NCI-H2107 treated with DMSO at 0.1 percent for 48 hours (cell line): ENCODE results near the gene RGR.

ENCODE experiments used
- DNase-seq: peaks from one replicate; lab custom pipeline; 2025; ENCODE audit not compliant: unreplicated experiment; lab: John Stamatoyannopoulos, UW

RGR gene

GRCh38 chr10:84217746-84218145, 27.1 kb upstream of the RGR start:
- DNase-seq = no peak

DNA sequence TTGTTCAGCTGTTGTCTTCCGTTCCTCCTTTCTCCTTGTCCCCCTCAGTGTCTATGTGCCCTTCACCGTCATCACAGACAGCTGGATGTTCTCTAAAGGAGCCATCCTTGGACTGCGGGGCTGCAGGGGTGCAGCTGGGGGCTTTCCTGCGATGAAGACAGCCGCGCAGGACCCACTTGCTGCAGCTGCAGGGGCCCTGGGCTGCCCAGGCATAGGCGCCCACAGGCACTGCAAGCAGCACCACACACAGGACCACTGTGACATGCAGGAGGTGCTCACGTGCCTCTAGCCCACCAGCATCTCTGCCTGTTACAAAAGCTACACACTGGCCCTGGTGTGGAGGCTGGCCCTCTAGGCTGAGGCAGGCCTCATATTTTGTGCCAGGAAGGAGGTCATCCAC, 22.9 kb upstream of the RGR start:
- DNase-seq = no peak

DNA sequence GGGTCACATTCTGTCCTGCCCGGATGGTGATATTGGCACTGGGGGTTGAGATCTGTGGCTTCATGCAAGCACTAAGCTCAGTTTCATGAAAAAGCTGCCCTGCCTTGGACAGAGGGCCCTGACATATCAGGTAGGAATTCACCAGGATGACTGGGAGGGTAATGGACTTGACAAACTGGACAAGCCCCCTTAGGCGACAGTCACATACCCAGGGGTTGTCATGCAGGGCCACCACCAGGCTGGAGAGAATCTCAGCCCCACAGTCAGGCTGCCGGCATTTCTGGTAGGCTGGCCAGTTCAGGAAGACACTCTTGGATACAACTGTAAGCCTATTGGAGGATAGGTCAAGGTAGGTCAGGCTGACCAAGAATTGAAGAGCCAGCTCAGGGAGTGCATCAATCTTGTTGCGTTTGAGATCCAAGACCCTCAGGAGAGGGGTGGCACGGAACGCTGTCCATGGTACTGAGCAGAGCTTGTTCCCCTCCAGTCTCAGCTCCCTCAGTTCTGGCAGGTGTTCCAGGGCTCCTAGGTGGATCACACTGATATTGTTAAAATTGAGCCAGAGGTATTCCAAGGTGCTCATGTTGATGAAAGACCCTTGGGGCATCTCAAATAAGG, 20.3 kb upstream of the RGR start:
- no peak for DNase-seq

GRCh38 chr10:84225427-84226173, 19.3 kb upstream of the RGR start, which contains the start of gene LRIT2:
TSS of gene LRIT2 (minus strand) at chr10:84225544. CDS start at chr10:84225520, 24 bp downstream.
- DNase-seq = no peak

- DNase-seq = no peak
Measured at GRCh38 chr10:84226616-84227015, 18.2 kb upstream of the RGR start.

DNA sequence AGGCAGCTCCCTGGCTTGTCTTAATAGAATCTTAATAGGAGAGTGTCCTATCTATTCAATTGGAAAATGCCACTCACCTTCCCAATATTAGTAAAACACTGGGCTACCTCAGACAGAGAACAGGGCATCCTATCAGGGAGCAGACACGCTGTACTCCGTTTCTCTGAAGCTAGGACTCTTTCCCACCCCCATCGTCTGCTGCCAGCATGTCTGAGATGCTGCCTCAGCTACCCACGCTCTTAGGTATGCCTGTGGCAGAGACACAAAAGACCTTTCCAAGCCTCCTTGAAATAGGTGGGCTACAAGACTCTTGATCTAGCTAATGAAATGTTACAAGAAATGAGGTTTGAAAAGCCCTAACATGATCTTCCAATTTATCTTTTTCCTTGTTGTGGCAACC, 17.0 kb upstream of the RGR start:
- no peak for DNase-seq

DNA sequence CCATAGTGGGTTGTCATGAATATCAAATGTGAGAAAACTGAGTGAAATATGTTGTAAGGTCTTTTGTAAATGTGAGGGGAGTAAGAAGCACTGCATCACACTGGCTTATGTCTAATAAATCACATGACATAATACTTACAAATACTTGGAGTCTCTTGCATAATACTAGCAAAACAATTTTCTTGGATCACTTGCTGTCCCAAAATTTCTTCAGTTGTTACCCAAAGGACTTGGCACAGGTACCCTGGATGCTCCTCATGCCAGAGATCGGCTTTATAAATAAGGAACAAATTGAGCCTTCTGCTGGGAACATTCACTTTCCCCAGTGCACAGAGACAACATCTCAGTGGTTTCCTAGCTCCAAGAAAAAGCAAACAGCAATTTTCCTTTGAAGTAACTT, 14.5 kb upstream of the RGR start:
- DNase-seq = no peak

DNA sequence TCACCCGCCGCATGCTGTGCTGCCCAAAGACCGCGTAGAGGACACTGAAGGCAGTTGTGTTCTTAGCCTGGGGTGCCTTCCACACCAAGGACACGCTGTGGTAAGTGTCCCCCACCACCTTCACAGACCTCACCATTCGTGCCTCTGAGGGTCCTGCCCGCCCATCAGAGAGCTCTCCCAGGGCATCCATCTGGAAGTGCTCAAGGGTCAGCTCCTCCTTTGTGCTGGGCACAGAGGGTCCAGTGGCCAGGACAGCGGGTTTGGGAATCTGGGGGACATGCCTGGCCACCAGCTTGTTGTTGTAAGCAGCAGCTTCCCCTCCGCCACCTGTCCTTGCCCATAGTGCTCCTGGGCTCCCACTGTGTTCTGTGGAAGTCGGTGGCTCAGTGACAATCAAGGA, 12.5 kb upstream of the RGR start:
- DNase-seq = no peak

DNA sequence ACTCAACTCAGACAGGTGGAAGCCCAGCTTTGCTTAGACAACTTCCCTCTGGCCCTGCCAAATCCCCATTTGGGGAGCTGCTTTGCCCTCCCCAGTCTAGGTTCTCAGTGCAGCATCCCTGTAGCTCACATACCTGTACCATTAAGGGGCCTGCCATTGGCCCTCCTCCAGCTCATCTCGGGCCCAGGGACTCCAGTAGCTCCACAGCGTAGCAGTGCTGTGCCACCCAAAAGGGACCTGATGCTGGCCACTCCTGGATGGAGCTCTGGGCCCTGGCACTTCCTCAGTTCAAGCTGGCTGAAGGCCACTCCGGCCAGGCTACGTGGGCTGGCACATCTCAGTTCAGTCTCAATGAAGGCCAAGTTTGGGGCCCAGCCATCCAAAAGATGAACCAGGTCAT, 10.9 kb upstream of the RGR start:
- DNase-seq = no peak

DNA sequence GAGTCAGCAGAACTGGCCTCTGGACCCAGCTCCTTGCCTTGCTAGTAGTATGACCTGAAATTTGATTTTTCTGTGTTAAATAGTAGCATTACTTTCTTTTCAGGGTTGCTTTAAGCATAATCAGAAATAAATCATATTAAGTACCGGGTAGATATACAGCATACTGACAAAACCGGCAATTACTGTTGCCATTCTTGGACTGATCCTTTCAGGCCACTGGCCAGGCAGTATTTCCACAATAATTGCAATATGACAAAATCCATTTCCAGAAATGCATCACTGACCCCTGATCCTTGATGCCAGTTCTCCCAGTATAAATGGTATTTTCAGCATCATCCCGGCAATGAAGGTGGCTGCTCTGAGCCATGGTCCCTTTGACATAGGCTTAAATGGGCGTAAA, 10.4 kb upstream of the RGR start:
- no peak for DNase-seq

GRCh38 chr10:84235096-84235495, 9.8 kb upstream of the RGR start:
- no peak for DNase-seq

GRCh38 chr10:84236807-84237198, 8.1 kb upstream of the RGR start:
- no peak for DNase-seq

DNA sequence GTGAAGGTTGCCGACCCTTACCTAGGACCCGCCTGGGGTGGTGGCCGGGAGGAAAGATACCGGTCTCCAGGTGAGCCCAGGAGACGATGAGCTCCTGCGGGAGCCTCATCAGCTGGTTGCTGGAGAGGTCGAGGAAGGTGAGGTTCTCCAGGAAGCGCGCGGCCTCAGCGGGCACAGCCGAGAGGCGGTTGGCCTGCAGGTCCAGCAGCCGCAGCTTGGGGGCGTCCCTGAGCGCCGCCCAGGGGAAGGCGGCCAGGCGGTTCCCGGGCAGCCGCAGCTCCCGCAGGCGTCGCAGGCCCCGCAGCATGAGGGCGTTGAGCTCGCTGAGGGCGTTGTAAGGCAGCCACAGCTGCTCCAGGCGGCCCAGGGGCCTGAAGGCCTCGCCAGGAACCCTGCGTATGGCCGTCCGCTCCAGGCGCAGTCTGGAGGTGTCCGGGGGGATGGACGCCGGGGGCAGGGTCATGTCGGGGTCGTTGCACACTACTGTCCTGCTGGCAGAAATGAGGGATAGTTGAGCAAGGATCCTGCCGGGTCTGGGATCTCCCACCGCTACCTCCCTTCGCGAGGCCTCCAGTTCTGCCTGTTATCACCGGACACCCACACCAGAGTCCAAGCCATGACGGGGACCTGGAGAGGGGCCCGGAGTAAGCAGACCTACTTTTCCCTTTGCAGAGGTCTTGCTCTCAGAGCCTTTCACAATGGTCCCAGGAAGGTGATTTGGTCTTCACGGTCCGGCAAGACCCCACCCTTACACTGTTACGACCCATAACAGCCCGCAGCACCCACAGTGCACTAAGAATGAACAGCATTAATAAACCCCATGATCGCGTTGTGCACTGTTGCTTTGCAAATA, 7.4 kb upstream of the RGR start:
- no peak for DNase-seq

DNA sequence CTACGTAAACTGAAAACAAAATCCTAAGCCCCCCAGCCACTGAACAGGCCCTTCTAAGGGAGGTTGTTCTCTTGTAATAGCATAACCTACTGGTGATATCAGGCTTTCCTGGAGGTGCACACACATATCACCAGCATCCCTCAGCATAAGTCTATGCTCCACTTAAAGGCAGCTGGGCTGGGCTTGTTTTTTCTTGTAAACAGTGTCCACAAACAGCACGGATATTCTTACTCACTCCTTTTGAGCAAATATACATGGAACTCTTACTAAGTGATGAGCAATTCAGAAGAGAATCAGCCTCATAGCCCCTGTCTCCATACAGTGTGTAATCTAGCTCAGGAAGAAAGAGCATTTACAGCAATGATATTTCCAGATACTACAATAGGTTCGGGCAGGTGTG, 5.9 kb upstream of the RGR start:
- DNase-seq = no peak

DNA sequence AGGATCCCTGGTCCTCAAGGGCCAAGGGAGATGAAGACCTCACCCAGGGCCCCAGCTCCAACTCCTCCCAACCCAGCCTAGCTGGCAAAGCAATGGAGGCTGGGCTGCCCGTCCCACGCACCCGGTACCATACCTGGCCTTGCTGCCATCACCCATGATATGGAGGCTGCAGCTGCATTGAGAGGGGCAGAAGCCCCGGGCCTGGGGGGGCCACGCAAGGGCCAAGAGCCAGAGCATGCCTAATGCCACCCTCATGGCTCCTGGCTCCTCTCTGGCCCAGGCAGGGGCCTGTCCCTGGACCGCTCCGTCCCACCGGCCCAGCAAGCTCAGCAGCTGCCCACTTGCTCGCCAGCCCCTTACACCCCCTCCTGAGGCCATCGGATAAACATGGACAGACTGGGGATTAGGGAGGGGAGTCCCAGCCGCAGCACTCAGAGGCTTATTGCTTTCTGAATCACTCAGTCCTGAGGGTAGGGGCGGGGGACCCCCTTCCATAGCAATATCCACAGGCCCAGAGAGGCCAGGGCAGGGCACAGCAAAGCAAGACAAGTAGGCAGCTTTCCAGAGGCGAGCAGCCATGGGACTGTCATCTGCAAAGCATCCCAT, 3.6 kb upstream of the RGR start, which contains the start of gene LRIT1:
LRIT1 (minus strand) TSS at position 362 of the 606 bp plus-strand sequence; CDS start at position 255, 107 bp downstream.
- no peak for DNase-seq

DNA sequence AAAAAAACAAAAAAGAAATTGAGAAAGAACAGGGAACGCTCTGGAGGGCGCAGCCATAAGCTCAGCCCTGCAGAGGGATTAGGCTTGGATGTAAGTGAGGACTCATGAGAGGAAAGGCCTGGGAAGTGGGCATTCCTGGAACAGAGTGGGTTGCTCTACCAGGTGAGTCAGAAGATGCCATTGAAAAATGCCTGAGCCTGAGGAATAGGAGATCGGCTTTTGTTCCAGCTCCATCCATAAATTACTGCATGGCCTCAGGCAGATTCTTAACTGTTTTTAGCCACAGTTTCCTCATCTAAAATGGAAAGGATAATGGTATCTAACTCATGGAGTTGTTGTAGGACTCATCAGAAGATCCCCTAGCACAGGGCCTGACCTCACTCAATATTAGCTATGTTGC, 1.1 kb upstream of the RGR start:
- no peak for DNase-seq

GRCh38 chr10:84247496-84247895, 2.6 kb downstream of the RGR start:
- DNase-seq = no peak

DNA sequence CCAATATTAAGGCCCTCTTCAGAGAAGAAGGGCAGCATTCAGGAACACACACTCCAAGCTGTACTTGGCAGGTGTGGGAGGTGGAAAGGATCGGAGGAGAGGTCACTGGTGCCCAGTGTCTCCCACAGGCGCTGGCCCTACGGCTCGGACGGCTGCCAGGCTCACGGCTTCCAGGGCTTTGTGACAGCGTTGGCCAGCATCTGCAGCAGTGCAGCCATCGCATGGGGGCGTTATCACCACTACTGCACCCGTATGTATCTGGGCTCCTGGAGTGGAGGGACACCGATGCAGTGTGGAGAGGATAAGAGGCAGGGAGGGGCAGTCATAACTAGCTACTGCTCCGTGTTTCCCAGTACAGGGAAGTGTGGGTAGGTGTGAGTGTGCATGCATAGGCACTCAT, 3.9 kb downstream of the RGR start:
- DNase-seq = no peak

- no peak for DNase-seq
Measured at GRCh38 chr10:84254552-84255478, 10.0 kb downstream of the RGR start.
